Loucy (cell line): ENCODE results near the gene HOXA3.

Source experiments
- H2AFZ ChIP-seq: fragments of 200-600 bp; sonication (generic); 2 replicates; pipeline ENCODE4 v1.6.0; 2016; ENCODE audit warnings: antibody characterized with exemption, mild to moderate bottlenecking, low read length, moderate library complexity
- H3F3A ChIP-seq: fragments of 200-600 bp; 2 replicates; pipeline ENCODE4 v1.6.0; 2016; ENCODE audit warnings: antibody characterized with exemption, low read depth, mild to moderate bottlenecking
- H3K27me3 ChIP-seq: fragments of 200-600 bp; sonication (generic); 2 replicates; pipeline ENCODE4 v1.6.1; 2014; ENCODE audit warnings: low read length, mild to moderate bottlenecking; ENCODE audit not compliant: insufficient read depth, poor library complexity, severe bottlenecking
- H3K36me3 ChIP-seq: fragments of 200-600 bp; sonication (generic); 2 replicates; pipeline ENCODE4 v1.6.1; 2016; ENCODE audit warnings: low read length; ENCODE audit not compliant: insufficient read depth
- H3K4me1 ChIP-seq: fragments of 200-600 bp; sonication (generic); 2 replicates; pipeline ENCODE4 v1.5.1; 2014; ENCODE audit warnings: low read length, mild to moderate bottlenecking; ENCODE audit not compliant: insufficient read depth, poor library complexity, severe bottlenecking
- H3K4me2 ChIP-seq: fragments of 200-600 bp; sonication (generic); 2 replicates; pipeline ENCODE4 v1.6.0; 2014; ENCODE audit warnings: antibody characterized with exemption, low read length, low read depth, mild to moderate bottlenecking; ENCODE audit not compliant: poor library complexity, severe bottlenecking
- H3K4me3 ChIP-seq: fragments of 200-600 bp; sonication (generic); 2 replicates; pipeline ENCODE4 v1.5.1; 2014; ENCODE audit warnings: low read length, mild to moderate bottlenecking, mixed read lengths; ENCODE audit not compliant: poor library complexity, severe bottlenecking
- H3K79me2 ChIP-seq: fragments of 200-600 bp; sonication (generic); 2 replicates; pipeline ENCODE4 v1.6.1; 2014; ENCODE audit warnings: low read length; ENCODE audit not compliant: insufficient read depth
- H3K9ac ChIP-seq: fragments of 200-600 bp; sonication (generic); 2 replicates; pipeline ENCODE4 v1.6.0; 2014; ENCODE audit warnings: mild to moderate bottlenecking, low read depth, low read length, moderate library complexity; ENCODE audit not compliant: poor library complexity, severe bottlenecking
- H3K9me2 ChIP-seq: fragments of 200-600 bp; sonication (generic); replicated peaks from 2 replicates; pipeline ENCODE4 v1.6.1; 2016; ENCODE audit warnings: low read depth, low read length, mixed read lengths
- H3K9me3 ChIP-seq: fragments of 200-600 bp; sonication (generic); 2 replicates; pipeline ENCODE4 v1.6.1; 2014; ENCODE audit warnings: mild to moderate bottlenecking, antibody characterized with exemption, low read length, low read depth; ENCODE audit not compliant: insufficient read depth
- H4K20me1 ChIP-seq: fragments of 200-600 bp; sonication (generic); 2 replicates; pipeline ENCODE4 v1.6.0; 2014; ENCODE audit warnings: antibody characterized with exemption, low read length, mild to moderate bottlenecking; ENCODE audit not compliant: insufficient read depth, poor library complexity, severe bottlenecking
- EZH2phosphoT487 ChIP-seq: fragments of 200-600 bp; IDR thresholded peaks from 2 replicates; pipeline ENCODE4 v1.6.1; 2018; ENCODE audit warnings: antibody characterized with exemption, mild to moderate bottlenecking, moderate library complexity, borderline replicate concordance
- TF ChIP-seq, protein P1 (sequence below): fragments of 200-600 bp; sonication (generic); conservative IDR thresholded peaks from 2 replicates; pipeline ENCODE4 v1.5.1; 2014; ENCODE audit warnings: mild to moderate bottlenecking, antibody characterized with exemption, low read length

HOXA3 gene

DNA sequence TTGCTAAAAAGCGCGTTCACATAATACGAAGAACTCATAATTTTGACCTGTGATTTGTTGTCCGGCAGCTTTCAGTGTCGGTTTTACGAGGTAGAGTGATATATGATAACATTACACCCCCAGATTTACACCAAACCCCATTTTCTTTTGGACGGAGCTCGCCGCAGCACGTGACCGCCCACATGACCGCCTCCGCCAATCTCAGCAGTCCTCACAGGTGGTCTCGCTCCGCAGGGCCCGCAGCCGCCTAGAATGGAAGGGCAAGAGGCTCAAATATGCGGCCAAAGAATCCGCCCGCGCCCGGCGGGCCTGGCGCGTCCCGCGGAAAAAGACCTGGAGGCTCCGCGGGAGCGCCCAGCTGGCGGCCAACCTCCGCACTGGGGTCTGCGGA is 4.1 kb upstream of the HOXA3 start, which contains the start of gene HOXA7:
HOXA7 (minus strand) TSS at position 168 of the 391 bp plus-strand sequence; CDS start at position 38, 130 bp downstream.
- Histone ChIP-seq H3K9ac (peak within 1 kb of the TSS; percentile 99), H3F3A (no peaks in the 10 kb centered on the region), H2AFZ (no peak within 1 kb of the TSS), H3K9me2 (no peaks in the 10 kb centered on the region), H3K4me1 (peaks cover 29% of the 10 kb centered on the region), H3K36me3 (0 out of 2 replicates have a peak, but pooled peaks cover 3% of the 10 kb centered on the region), H3K4me2 (peak within 1 kb of the TSS; percentile 91), H3K79me2 (peaks cover 98% of the 10 kb centered on the region), H3K27me3 (peaks cover 8% of the 10 kb centered on the region), H3K4me3 (peak within 1 kb of the TSS; percentile 94), H4K20me1 (peaks cover 8% of the 10 kb centered on the region), H3K9me3 (no peaks in the 10 kb centered on the region)
- TF ChIP-seq EZH2phosphoT487: no peak
- TF ChIP-seq, protein P1, sequence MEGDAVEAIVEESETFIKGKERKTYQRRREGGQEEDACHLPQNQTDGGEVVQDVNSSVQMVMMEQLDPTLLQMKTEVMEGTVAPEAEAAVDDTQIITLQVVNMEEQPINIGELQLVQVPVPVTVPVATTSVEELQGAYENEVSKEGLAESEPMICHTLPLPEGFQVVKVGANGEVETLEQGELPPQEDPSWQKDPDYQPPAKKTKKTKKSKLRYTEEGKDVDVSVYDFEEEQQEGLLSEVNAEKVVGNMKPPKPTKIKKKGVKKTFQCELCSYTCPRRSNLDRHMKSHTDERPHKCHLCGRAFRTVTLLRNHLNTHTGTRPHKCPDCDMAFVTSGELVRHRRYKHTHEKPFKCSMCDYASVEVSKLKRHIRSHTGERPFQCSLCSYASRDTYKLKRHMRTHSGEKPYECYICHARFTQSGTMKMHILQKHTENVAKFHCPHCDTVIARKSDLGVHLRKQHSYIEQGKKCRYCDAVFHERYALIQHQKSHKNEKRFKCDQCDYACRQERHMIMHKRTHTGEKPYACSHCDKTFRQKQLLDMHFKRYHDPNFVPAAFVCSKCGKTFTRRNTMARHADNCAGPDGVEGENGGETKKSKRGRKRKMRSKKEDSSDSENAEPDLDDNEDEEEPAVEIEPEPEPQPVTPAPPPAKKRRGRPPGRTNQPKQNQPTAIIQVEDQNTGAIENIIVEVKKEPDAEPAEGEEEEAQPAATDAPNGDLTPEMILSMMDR: no peak

DNA sequence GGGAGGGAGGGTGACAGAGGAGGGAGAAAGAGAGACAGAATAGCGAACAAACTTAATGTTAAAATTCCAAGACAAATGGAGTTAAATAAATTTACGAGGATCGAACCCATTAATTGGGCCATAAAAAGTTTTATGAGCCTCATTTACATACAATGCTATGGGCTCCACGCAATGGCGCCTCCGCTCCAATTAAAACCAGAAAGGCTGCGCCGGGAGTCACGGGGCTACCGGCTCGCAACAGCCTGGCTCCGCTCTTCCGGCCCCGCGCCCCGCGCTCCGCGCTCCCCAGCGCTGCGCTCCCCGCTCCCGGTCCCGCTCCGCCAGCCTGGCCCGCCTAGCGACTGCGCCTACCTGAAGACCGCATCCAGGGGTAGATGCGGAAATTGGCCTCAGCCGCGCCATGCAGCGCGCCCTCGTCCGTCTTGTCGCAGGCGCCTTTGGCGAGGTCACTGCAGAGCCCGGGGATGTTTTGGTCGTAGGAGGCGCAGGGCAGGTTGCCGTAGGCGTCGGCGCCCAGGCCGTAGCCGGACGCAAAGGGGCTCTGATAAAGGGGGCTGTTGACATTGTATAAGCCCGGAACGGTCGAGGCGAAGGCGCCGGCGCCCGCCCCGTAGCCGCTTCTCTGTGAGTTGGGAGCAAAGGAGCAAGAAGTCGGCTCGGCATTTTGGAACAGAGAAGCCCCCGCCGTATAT is 3.6 kb upstream of the HOXA3 start:
- Histone ChIP-seq H4K20me1 (peaks cover 14% of the 10 kb centered on the region), H3K4me3 (peak overlapping the region; percentile 94), H3K79me2 (peaks cover 99% of the 10 kb centered on the region), H3K9me2 (no peaks in the 10 kb centered on the region), H3K4me1 (peaks cover 29% of the 10 kb centered on the region), H3K9ac (peak overlapping the region; percentile 99), H3K4me2 (peak overlapping the region; percentile 91), H2AFZ (no peak overlapping the region), H3F3A (no peaks in the 10 kb centered on the region), H3K9me3 (no peaks in the 10 kb centered on the region), H3K27me3 (peaks cover 14% of the 10 kb centered on the region), H3K36me3 (0 out of 2 replicates have a peak, but pooled peaks cover 3% of the 10 kb centered on the region)
- no peak for TF ChIP-seq EZH2phosphoT487
- TF ChIP-seq, protein P1: no peak

GRCh38 chr7:27154901-27155815 is 2.8 kb upstream of the HOXA3 start:
- Histone ChIP-seq H3K9me3 (no peaks in the 10 kb centered on the region), H3K36me3 (peaks cover 7% of the 10 kb centered on the region; the same call in 1 of the 2 replicates), H3K9me2 (no peaks in the 10 kb centered on the region), H3K9ac (peak overlapping the region; percentile 99), H3K4me1 (peaks cover 29% of the 10 kb centered on the region), H2AFZ (no peak overlapping the region), H3K27me3 (peaks cover 20% of the 10 kb centered on the region), H3K4me3 (peak overlapping the region; percentile 94), H4K20me1 (peaks cover 20% of the 10 kb centered on the region), H3K79me2 (peaks cover 100% of the 10 kb centered on the region), H3K4me2 (peak overlapping the region; percentile 91), H3F3A (no peaks in the 10 kb centered on the region)
- TF ChIP-seq, protein P1: no peak
- no peak for TF ChIP-seq EZH2phosphoT487
